Mesenchymal stem cell (in vitro differentiated cells and primary cell): ENCODE measurements around the gene GLT1D1.
A peak's percentile ranks its signal among the peaks of the same experiment; 100 is the strongest.

Experiments used
- DNase-seq: peaks from one replicate; pipeline ENCODE4 v3.0.0-alpha.2; 2013
- H2AFZ ChIP-seq: one replicate; pipeline ENCODE4 v1.6.1; 2013; ENCODE audit warnings: low read depth, mild to moderate bottlenecking, control low read depth, inconsistent platforms, low read length, moderate library complexity
- H2AK5ac ChIP-seq: 2 replicates; pipeline ENCODE4 v1.6.1; 2013; ENCODE audit warnings: low read length, moderate library complexity, mild to moderate bottlenecking, inconsistent platforms; ENCODE audit not compliant: severe bottlenecking
- H2BK120ac ChIP-seq: one replicate; pipeline ENCODE4 v1.6.1; 2013; ENCODE audit warnings: low read depth, mild to moderate bottlenecking, inconsistent platforms, low read length, moderate library complexity
- H2BK12ac ChIP-seq, 2 experiments: one replicate each; pipeline ENCODE4 v1.6.1; 2013; ENCODE audit warnings: inconsistent platforms in 2 of 2, low read length in 2 of 2, mild to moderate bottlenecking in 2 of 2, moderate library complexity in 2 of 2, control low read depth in 1 of 2
- H2BK15ac ChIP-seq: one replicate; pipeline ENCODE4 v1.6.1; 2013; ENCODE audit warnings: mild to moderate bottlenecking, low read depth, inconsistent platforms; ENCODE audit not compliant: poor library complexity, severe bottlenecking
- H2BK5ac ChIP-seq: 2 replicates; pipeline ENCODE4 v1.6.1; 2013; ENCODE audit warnings: low read depth, mild to moderate bottlenecking, low read length, control low read depth, inconsistent platforms; ENCODE audit not compliant: poor library complexity, severe bottlenecking
- H3K14ac ChIP-seq, 2 experiments: one replicate each; pipeline ENCODE4 v1.6.1; 2013; ENCODE audit warnings: inconsistent platforms in 2 of 2, low read length in 2 of 2, control low read depth in 1 of 2, mild to moderate bottlenecking in 1 of 2, moderate library complexity in 1 of 2
- H3K18ac ChIP-seq, 2 experiments: one replicate each; pipeline ENCODE4 v1.6.1; 2013; ENCODE audit warnings: inconsistent platforms in 2 of 2, low read length in 2 of 2, control low read depth in 1 of 2, low read depth in 1 of 2, mild to moderate bottlenecking in 1 of 2
- H3K23ac ChIP-seq, 2 experiments: one replicate each; pipeline ENCODE4 v1.6.1; 2013; ENCODE audit warnings: inconsistent platforms in 2 of 2, low read length in 2 of 2, mild to moderate bottlenecking in 2 of 2, moderate library complexity in 2 of 2, control low read depth in 1 of 2
- H3K27ac ChIP-seq: 2 replicates; pipeline ENCODE4 v1.5.1; 2013; ENCODE audit warnings: mild to moderate bottlenecking, moderate library complexity, low read length, control low read depth, inconsistent platforms; ENCODE audit not compliant: poor library complexity, severe bottlenecking
- H3K27me3 ChIP-seq, 2 experiments: 2 replicates each; pipeline versions ENCODE4 v1.6.1 to v1.7.0; 2013; ENCODE audit warnings: low read length in 2 of 2, mild to moderate bottlenecking in 2 of 2, moderate library complexity in 2 of 2, control low read depth in 1 of 2, inconsistent platforms in 1 of 2; ENCODE audit not compliant: control insufficient read depth in 1 of 2, insufficient read depth in 1 of 2
- H3K36me3 ChIP-seq, 2 experiments: 2 replicates each; pipeline versions ENCODE4 v1.6.1 to v1.7.0; 2013; ENCODE audit warnings: low read length in 2 of 2, control low read depth in 1 of 2, inconsistent platforms in 1 of 2, low read depth in 1 of 2, mild to moderate bottlenecking in 1 of 2; ENCODE audit not compliant: insufficient read depth in 2 of 2, control insufficient read depth in 1 of 2
- H3K4ac ChIP-seq, 2 experiments: one replicate each; pipeline ENCODE4 v1.6.1; 2013; ENCODE audit warnings: inconsistent platforms in 2 of 2, low read length in 2 of 2, mild to moderate bottlenecking in 2 of 2, moderate library complexity in 2 of 2, control low read depth in 1 of 2, low read depth in 1 of 2
- H3K4me1 ChIP-seq: 2 replicates; pipeline ENCODE4 v1.6.1; 2013; ENCODE audit warnings: low read depth, low read length, control low read depth; ENCODE audit not compliant: control insufficient read depth, insufficient read depth
- H3K4me2 ChIP-seq: 2 replicates; pipeline ENCODE4 v1.6.1; 2013; ENCODE audit warnings: low read length, mild to moderate bottlenecking, inconsistent platforms; ENCODE audit not compliant: poor library complexity, severe bottlenecking
- H3K4me3 ChIP-seq, 2 experiments: 2 replicates each; pipeline versions ENCODE4 v1.5.1 to v1.7.0; 2013; ENCODE audit warnings: low read length in 2 of 2, mild to moderate bottlenecking in 2 of 2, control low read depth in 1 of 2, low read depth in 1 of 2; ENCODE audit not compliant: insufficient read depth in 1 of 2
- H3K79me1 ChIP-seq: replicated peaks from 2 replicates; pipeline ENCODE4 v1.6.1; 2013; ENCODE audit warnings: mild to moderate bottlenecking, control low read depth, low read length, inconsistent platforms; ENCODE audit not compliant: poor library complexity, severe bottlenecking
- H3K9ac ChIP-seq: 2 replicates; pipeline ENCODE4 v1.7.0; 2013; ENCODE audit warnings: mild to moderate bottlenecking, low read length, moderate library complexity
- H3K9me3 ChIP-seq: 2 replicates; pipeline ENCODE4 v1.7.0; 2013; ENCODE audit warnings: mild to moderate bottlenecking, low read length; ENCODE audit not compliant: control insufficient read depth
- H4K8ac ChIP-seq: one replicate; pipeline ENCODE4 v1.6.1; 2013; ENCODE audit warnings: inconsistent platforms, mild to moderate bottlenecking, low read length, moderate library complexity
- H4K91ac ChIP-seq: one replicate; pipeline ENCODE4 v1.6.1; 2013; ENCODE audit warnings: mild to moderate bottlenecking, low read length, inconsistent platforms
- WGBS: methylation state at CpG from one replicate; pipeline ENCODE4 v1.1.7; 2013; ENCODE audit warnings: mixed read lengths; 5-methylcytosine and 5-hydroxymethylcytosine counted together

GLT1D1 gene

GRCh38 chr12:129005829-129006228 lies 152.6 kb downstream of the GLT1D1 start:
- H3K4ac ChIP-seq, result no peak overlapping the region
- H4K91ac ChIP-seq, result no peak overlapping the region
- H3K4me2 ChIP-seq, result no peak overlapping the region
- no peaks in the 10 kb centered on the region for H3K4me1 ChIP-seq
- WGBS, result 89% methylated on average over 6 of the region's 6 CpGs
- no peak for DNase-seq
- no peak overlapping the region for H2BK120ac ChIP-seq
- H3K79me1 ChIP-seq, result no peaks in the 10 kb centered on the region
- H2AFZ ChIP-seq, result no peak overlapping the region
- H2BK5ac ChIP-seq, result no peak overlapping the region
- H2AK5ac ChIP-seq, result no peak overlapping the region
- no peak overlapping the region for H2BK15ac ChIP-seq
- no peak overlapping the region for H3K27ac ChIP-seq
- H3K9me3 ChIP-seq, result no peaks in the 10 kb centered on the region
- no peak overlapping the region for H3K14ac ChIP-seq
- no peak overlapping the region for H3K23ac ChIP-seq
- H3K36me3 ChIP-seq, result no peaks in the 10 kb centered on the region
- no peak overlapping the region for H4K8ac ChIP-seq
- H3K27me3 ChIP-seq, result no peaks in the 10 kb centered on the region
- no peak overlapping the region for H3K9ac ChIP-seq
- H3K18ac ChIP-seq, result no peak overlapping the region
- H2BK12ac ChIP-seq, result no peak overlapping the region
- no peak overlapping the region for H3K4me3 ChIP-seq

- H3K9ac ChIP-seq, result no peak overlapping the region
- peaks cover 3% of the 10 kb centered on the region for H3K9me3 ChIP-seq
- H3K4me2 ChIP-seq, result no peak overlapping the region
- H2BK120ac ChIP-seq, result no peak overlapping the region
- no peak overlapping the region for H2AK5ac ChIP-seq
- no peak overlapping the region for H2BK5ac ChIP-seq
- no peak overlapping the region for H4K91ac ChIP-seq
- no peak overlapping the region for H2AFZ ChIP-seq
- no peak overlapping the region for H3K23ac ChIP-seq
- H3K79me1 ChIP-seq, result no peaks in the 10 kb centered on the region
- no peak overlapping the region for H3K4ac ChIP-seq
- H3K4me1 ChIP-seq, result no peaks in the 10 kb centered on the region
- no peak overlapping the region for H4K8ac ChIP-seq
- no peak overlapping the region for H2BK12ac ChIP-seq
- 50% methylated on average over 3 of the region's 5 CpGs for WGBS
- no peaks in the 10 kb centered on the region for H3K36me3 ChIP-seq
- H3K18ac ChIP-seq, result no peak overlapping the region
- H3K14ac ChIP-seq, result no peak overlapping the region
- no peak overlapping the region for H3K27ac ChIP-seq
- H2BK15ac ChIP-seq, result no peak overlapping the region
- no peaks in the 10 kb centered on the region for H3K27me3 ChIP-seq
- DNase-seq, result no peak
- H3K4me3 ChIP-seq, result no peak overlapping the region
Observed at GRCh38 chr12:129009833-129010622, 156.8 kb downstream of the GLT1D1 start.

GRCh38 chr12:129016159-129016558 lies 162.9 kb downstream of the GLT1D1 start:
- Histone ChIP-seq H4K91ac (no peak overlapping the region), H2BK5ac (no peak overlapping the region), H3K36me3 (no peaks in the 10 kb centered on the region), H3K14ac (no peak overlapping the region), H4K8ac (no peak overlapping the region), H3K4me1 (no peaks in the 10 kb centered on the region), H3K18ac (no peak overlapping the region), H3K9ac (no peak overlapping the region), H2AK5ac (no peak overlapping the region), H3K27me3 (no peaks in the 10 kb centered on the region), H2BK12ac (no peak overlapping the region), H2BK120ac (no peak overlapping the region), H3K9me3 (peaks cover 21% of the 10 kb centered on the region), H2BK15ac (no peak overlapping the region), H3K27ac (no peak overlapping the region), H3K23ac (no peak overlapping the region), H3K4ac (no peak overlapping the region), H3K4me3 (no peak overlapping the region), H3K4me2 (no peak overlapping the region), H2AFZ (no peak overlapping the region), H3K79me1 (no peaks in the 10 kb centered on the region)
- DNase-seq, result no peak
- WGBS, result 71% methylated on average over 6 of the region's 7 CpGs

GRCh38 chr12:129025055-129025454 lies 171.8 kb downstream of the GLT1D1 start:
- Histone ChIP-seq H2BK15ac (no peak overlapping the region), H3K9me3 (peaks cover 15% of the 10 kb centered on the region), H3K4me1 (no peaks in the 10 kb centered on the region), H3K36me3 (no peaks in the 10 kb centered on the region), H3K27ac (no peak overlapping the region), H2BK120ac (no peak overlapping the region), H4K91ac (no peak overlapping the region), H4K8ac (no peak overlapping the region), H3K14ac (no peak overlapping the region), H2AFZ (no peak overlapping the region), H3K18ac (no peak overlapping the region), H3K4me3 (peak overlapping the region in 1 of 2 experiments; percentile 12), H2BK12ac (no peak overlapping the region), H3K4me2 (no peak overlapping the region), H3K4ac (no peak overlapping the region), H3K9ac (no peak overlapping the region), H2AK5ac (no peak overlapping the region), H3K27me3 (peaks cover 0 to 4% of the 10 kb centered on the region in 2 experiments), H3K79me1 (no peaks in the 10 kb centered on the region), H2BK5ac (no peak overlapping the region), H3K23ac (no peak overlapping the region)
- 88% methylated on average over 3 of the region's 3 CpGs for WGBS
- no peak for DNase-seq
